Liver (tissue), 9 donors: ENCODE data around the gene BRF1. TPM values are rescaled to one million over a fixed set of nuclear protein-coding genes. Genes with fewer than 3 reads are reported as not detected.

ENCODE experiments used
- DNase-seq: peaks from one replicate; pipeline ENCODE4 v3.0.0-alpha.2; 2017; ENCODE audit warnings: low spot score
- H3K27ac ChIP-seq, 2 donors: one replicate each; pipeline ENCODE4 v1.7.0; 2013; ENCODE audit warnings: inconsistent platforms in 2 of 2, low read length in 2 of 2, control low read depth in 1 of 2, low read depth in 1 of 2, mild to moderate bottlenecking in 1 of 2
- H3K27me3 ChIP-seq, 4 donors: one replicate each; pipeline versions ENCODE4 v1.6.1 to v1.7.0; 2013; ENCODE audit warnings: low read length in 3 of 4, inconsistent platforms in 1 of 4, mild to moderate bottlenecking in 1 of 4, moderate library complexity in 1 of 4; ENCODE audit not compliant: control insufficient read depth in 4 of 4, insufficient read depth in 4 of 4
- H3K36me3 ChIP-seq, 4 donors: one replicate each; pipeline versions ENCODE4 v1.6.1 to v1.7.0; 2013; ENCODE audit warnings: low read length in 3 of 4, mild to moderate bottlenecking in 3 of 4, low read depth in 1 of 4, moderate library complexity in 1 of 4; ENCODE audit not compliant: control insufficient read depth in 4 of 4, insufficient read depth in 3 of 4
- H3K4me1 ChIP-seq, 4 donors: one replicate each; pipeline versions ENCODE4 v1.6.1 to v1.7.0; 2013; ENCODE audit warnings: low read length in 3 of 4, mild to moderate bottlenecking in 3 of 4, moderate library complexity in 1 of 4; ENCODE audit not compliant: control insufficient read depth in 4 of 4, insufficient read depth in 4 of 4
- H3K4me3 ChIP-seq, 3 donors: one replicate each; pipeline versions ENCODE4 v1.6.1 to v1.7.0; 2013; ENCODE audit warnings: low read length in 3 of 3, control low read depth in 1 of 3, low read depth in 1 of 3, mild to moderate bottlenecking in 1 of 3
- H3K9ac ChIP-seq, 2 donors: one replicate each; pipeline ENCODE4 v1.7.0; 2013; ENCODE audit warnings: low read length in 2 of 2, mild to moderate bottlenecking in 2 of 2, moderate library complexity in 2 of 2, control low read depth in 1 of 2, low read depth in 1 of 2
- H3K9me3 ChIP-seq, 4 donors: one replicate each; pipeline versions ENCODE4 v1.6.1 to v1.7.0; 2013; ENCODE audit warnings: low read length in 3 of 4; ENCODE audit not compliant: control insufficient read depth in 4 of 4
- FOXA1 ChIP-seq: IDR thresholded peaks from 2 replicates; pipeline ENCODE4 v1.6.1; 2016; ENCODE audit warnings: antibody characterized with exemption
- FOXA2 ChIP-seq: IDR thresholded peaks from 2 replicates; pipeline ENCODE4 v1.6.1; 2016; ENCODE audit warnings: antibody characterized with exemption
- GABPA ChIP-seq, 2 donors: IDR thresholded peaks in 1 of 2; conservative IDR thresholded peaks in 1 of 2; 2 replicates each; pipeline ENCODE4 v1.6.1; 2016; ENCODE audit warnings: antibody characterized with exemption in 2 of 2, mild to moderate bottlenecking in 1 of 2, moderate library complexity in 1 of 2
- HNF4A ChIP-seq, 2 donors: conservative IDR thresholded peaks; 2 replicates each; pipeline ENCODE4 v1.6.1; 2016; ENCODE audit warnings: antibody characterized with exemption in 2 of 2, mild to moderate bottlenecking in 2 of 2
- HNF4G ChIP-seq: IDR thresholded peaks from 2 replicates; pipeline ENCODE4 v1.6.1; 2016; ENCODE audit warnings: antibody characterized with exemption
- JUND ChIP-seq, 2 donors: IDR thresholded peaks; 2 replicates each; pipeline ENCODE4 v1.6.1; 2016; ENCODE audit warnings: antibody characterized with exemption in 2 of 2
- NR2F2 ChIP-seq: IDR thresholded peaks from 2 replicates; pipeline ENCODE4 v1.6.1; 2016; ENCODE audit warnings: antibody characterized with exemption
- RAD21 ChIP-seq, 2 donors: IDR thresholded peaks; 2 replicates each; pipeline ENCODE4 v1.6.1; 2016; ENCODE audit warnings: antibody characterized with exemption in 2 of 2, mild to moderate bottlenecking in 2 of 2
- RXRA ChIP-seq, 2 donors: IDR thresholded peaks; 2 replicates each; pipeline ENCODE4 v1.6.1; 2017 to 2018; ENCODE audit warnings: antibody characterized with exemption in 2 of 2, mild to moderate bottlenecking in 1 of 2
- SP1 ChIP-seq: IDR thresholded peaks from 2 replicates; pipeline ENCODE4 v1.6.1; 2018; ENCODE audit warnings: antibody characterized with exemption, mild to moderate bottlenecking
- TAF1 ChIP-seq: conservative IDR thresholded peaks from 2 replicates; pipeline ENCODE4 v1.6.1; 2016; ENCODE audit warnings: antibody characterized with exemption, mild to moderate bottlenecking
- YY1 ChIP-seq: IDR thresholded peaks from 2 replicates; pipeline ENCODE4 v1.6.1; 2016; ENCODE audit warnings: antibody characterized with exemption, mild to moderate bottlenecking
- WGBS: extraction: QIAGEN DNeasy Blood & Tissue Kit; methylation state at CpG from one replicate; pipeline ENCODE4 v1.1.7; 2013; 5-methylcytosine and 5-hydroxymethylcytosine counted together
- polyA plus RNA-seq, 2 donors: library from polyadenylated mRNA; stranded (reverse) in 1 of 2; unstranded in 1 of 2; fragments of 200-250 nt in 1 of 2; fragments of >200 nt in 1 of 2; fragmentation: Nextera tagmentation in 1 of 2; extraction: Ambion mirVana in 1 of 2; gene quantifications; one replicate each; pipeline versions ENCODE4 v1.2.1 to v1.2.3, GENCODE V29; 2013 to 2015
- total RNA-seq, 2 donors: library from RNA; depleted of rRNA; stranded (reverse); fragments of >200 nt; gene quantifications; one replicate each; pipeline ENCODE4 v1.2.3, GENCODE V29; 2014
- TF ChIP-seq, protein P1 (sequence below): IDR thresholded peaks from 2 replicates; pipeline ENCODE4 v1.6.1; 2016; ENCODE audit warnings: antibody characterized with exemption
- TF ChIP-seq, protein P2 (sequence below): IDR thresholded peaks from 2 replicates; pipeline ENCODE4 v1.6.1; 2016; ENCODE audit warnings: antibody characterized with exemption, mild to moderate bottlenecking
- TF ChIP-seq, protein P3 (sequence below): fragments of 150-350 bp; IDR thresholded peaks from 2 replicates; pipeline ENCODE4 v1.5.1; 2017; ENCODE audit warnings: improper control_type of control experiment, low read depth, low read length; ENCODE audit not compliant: missing input control
- TF ChIP-seq, protein P4 (sequence below): IDR thresholded peaks from 2 replicates; pipeline ENCODE4 v1.6.1; 2016; ENCODE audit warnings: antibody characterized with exemption
- donor health status: healthy.
- donor health status: healthy.
- donor health status: healthy.
- donor health status: healthy.
- donor health status: healthy.

BRF1 gene
- total and polyA plus RNA-seq, 4 donors = 4.6 to 24.1 (median 10.6) TPM

DNA sequence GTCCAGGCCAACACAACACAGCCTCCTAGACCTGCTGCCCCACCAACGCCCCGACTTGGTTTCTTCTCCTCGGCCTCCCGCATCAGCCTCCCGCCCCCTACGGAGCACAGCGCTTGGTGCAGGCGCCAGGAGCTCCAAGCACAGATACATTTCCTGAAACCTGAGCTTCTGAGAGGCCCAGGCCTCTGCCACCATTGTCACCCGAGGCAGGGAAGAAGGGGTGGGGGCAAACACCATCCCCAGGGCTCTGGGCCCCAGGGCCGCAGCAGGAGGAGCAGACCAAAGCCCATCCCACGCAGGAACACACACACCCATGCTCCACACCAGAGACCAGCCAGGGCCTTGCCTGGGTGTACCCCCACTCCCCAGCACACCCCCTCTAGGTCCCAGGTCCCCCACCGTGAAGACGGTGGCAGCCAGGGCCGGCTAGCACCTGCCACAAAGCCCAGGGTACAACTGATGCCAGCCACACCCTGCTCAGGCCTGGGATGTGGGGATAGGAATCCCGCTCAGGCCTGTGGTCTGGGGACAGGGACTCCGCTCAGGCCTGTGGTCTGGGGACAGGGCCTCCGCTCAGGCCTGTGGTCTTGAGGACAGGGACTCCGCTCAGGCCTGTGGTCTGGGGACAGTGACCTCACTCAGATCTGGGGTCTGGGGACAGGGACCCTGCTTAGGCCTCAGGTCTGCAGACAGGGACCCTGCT, 137.6 kb downstream of the BRF1 start:
- Histone ChIP-seq H3K9ac (no peak overlapping the region), H3K27me3 (no peaks in the 10 kb centered on the region), H3K4me1 (peaks cover 0 to 12% (median 8%) of the 10 kb centered on the region in 4 donors), H3K4me3 (no peak overlapping the region), H3K27ac (no peak overlapping the region), H3K9me3 (no peaks in the 10 kb centered on the region), H3K36me3 (no peaks in the 10 kb centered on the region)
- no peak for DNase-seq
- 90% methylated on average over 18 of the region's 18 CpGs for WGBS
- TF ChIP-seq, protein P1, sequence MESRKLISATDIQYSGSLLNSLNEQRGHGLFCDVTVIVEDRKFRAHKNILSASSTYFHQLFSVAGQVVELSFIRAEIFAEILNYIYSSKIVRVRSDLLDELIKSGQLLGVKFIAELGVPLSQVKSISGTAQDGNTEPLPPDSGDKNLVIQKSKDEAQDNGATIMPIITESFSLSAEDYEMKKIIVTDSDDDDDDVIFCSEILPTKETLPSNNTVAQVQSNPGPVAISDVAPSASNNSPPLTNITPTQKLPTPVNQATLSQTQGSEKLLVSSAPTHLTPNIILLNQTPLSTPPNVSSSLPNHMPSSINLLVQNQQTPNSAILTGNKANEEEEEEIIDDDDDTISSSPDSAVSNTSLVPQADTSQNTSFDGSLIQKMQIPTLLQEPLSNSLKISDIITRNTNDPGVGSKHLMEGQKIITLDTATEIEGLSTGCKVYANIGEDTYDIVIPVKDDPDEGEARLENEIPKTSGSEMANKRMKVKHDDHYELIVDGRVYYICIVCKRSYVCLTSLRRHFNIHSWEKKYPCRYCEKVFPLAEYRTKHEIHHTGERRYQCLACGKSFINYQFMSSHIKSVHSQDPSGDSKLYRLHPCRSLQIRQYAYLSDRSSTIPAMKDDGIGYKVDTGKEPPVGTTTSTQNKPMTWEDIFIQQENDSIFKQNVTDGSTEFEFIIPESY = no peak
- TF ChIP-seq SP1 (no peak), FOXA1 (no peak), HNF4A (conservative IDR thresholded peaks at IDR 0.05) (no peak), FOXA2 (no peak), HNF4G (no peak), TAF1 (no peak)
- TF ChIP-seq, protein P2, sequence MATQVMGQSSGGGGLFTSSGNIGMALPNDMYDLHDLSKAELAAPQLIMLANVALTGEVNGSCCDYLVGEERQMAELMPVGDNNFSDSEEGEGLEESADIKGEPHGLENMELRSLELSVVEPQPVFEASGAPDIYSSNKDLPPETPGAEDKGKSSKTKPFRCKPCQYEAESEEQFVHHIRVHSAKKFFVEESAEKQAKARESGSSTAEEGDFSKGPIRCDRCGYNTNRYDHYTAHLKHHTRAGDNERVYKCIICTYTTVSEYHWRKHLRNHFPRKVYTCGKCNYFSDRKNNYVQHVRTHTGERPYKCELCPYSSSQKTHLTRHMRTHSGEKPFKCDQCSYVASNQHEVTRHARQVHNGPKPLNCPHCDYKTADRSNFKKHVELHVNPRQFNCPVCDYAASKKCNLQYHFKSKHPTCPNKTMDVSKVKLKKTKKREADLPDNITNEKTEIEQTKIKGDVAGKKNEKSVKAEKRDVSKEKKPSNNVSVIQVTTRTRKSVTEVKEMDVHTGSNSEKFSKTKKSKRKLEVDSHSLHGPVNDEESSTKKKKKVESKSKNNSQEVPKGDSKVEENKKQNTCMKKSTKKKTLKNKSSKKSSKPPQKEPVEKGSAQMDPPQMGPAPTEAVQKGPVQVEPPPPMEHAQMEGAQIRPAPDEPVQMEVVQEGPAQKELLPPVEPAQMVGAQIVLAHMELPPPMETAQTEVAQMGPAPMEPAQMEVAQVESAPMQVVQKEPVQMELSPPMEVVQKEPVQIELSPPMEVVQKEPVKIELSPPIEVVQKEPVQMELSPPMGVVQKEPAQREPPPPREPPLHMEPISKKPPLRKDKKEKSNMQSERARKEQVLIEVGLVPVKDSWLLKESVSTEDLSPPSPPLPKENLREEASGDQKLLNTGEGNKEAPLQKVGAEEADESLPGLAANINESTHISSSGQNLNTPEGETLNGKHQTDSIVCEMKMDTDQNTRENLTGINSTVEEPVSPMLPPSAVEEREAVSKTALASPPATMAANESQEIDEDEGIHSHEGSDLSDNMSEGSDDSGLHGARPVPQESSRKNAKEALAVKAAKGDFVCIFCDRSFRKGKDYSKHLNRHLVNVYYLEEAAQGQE = no peak
- TF ChIP-seq, protein P3, sequence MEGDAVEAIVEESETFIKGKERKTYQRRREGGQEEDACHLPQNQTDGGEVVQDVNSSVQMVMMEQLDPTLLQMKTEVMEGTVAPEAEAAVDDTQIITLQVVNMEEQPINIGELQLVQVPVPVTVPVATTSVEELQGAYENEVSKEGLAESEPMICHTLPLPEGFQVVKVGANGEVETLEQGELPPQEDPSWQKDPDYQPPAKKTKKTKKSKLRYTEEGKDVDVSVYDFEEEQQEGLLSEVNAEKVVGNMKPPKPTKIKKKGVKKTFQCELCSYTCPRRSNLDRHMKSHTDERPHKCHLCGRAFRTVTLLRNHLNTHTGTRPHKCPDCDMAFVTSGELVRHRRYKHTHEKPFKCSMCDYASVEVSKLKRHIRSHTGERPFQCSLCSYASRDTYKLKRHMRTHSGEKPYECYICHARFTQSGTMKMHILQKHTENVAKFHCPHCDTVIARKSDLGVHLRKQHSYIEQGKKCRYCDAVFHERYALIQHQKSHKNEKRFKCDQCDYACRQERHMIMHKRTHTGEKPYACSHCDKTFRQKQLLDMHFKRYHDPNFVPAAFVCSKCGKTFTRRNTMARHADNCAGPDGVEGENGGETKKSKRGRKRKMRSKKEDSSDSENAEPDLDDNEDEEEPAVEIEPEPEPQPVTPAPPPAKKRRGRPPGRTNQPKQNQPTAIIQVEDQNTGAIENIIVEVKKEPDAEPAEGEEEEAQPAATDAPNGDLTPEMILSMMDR = no peak
- TF ChIP-seq, protein P4, sequence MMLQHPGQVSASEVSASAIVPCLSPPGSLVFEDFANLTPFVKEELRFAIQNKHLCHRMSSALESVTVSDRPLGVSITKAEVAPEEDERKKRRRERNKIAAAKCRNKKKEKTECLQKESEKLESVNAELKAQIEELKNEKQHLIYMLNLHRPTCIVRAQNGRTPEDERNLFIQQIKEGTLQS = no peak

DNA sequence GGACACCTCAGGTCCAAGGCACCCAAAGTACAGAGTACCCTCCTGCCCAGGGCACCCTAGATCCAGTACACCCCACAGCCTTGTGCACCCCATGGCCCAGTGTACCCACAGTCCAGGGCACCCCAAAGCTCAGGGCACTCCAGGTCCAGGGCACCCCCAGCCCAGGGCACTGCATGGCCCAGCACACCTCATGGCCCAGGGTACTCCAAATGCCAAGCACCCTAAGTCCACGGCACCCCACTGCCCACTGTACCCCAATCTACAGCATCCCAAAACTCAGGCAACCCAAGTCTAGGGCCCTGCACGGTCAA, 138.2 kb downstream of the BRF1 start:
- Histone ChIP-seq H3K27ac (no peak overlapping the region), H3K27me3 (no peaks in the 10 kb centered on the region), H3K9ac (no peak overlapping the region), H3K4me1 (peaks cover 0 to 8% (median 5%) of the 10 kb centered on the region in 4 donors), H3K4me3 (no peak overlapping the region), H3K36me3 (no peaks in the 10 kb centered on the region), H3K9me3 (no peaks in the 10 kb centered on the region)
- DNase-seq = no peak
- WGBS = 95% methylated on average over 2 of the region's 2 CpGs
- TF ChIP-seq YY1 = no peak
- TF ChIP-seq, protein P1 = no peak
- TF ChIP-seq, protein P4 = no peak
- TF ChIP-seq NR2F2 = no peak
- no peak for TF ChIP-seq FOXA2
- no peak for TF ChIP-seq JUND (IDR thresholded peaks at IDR 0.05)
- no peak for TF ChIP-seq RXRA (IDR thresholded peaks at IDR 0.05)
- no peak for TF ChIP-seq FOXA1
- no peak for TF ChIP-seq HNF4A (conservative IDR thresholded peaks at IDR 0.05)
- no peak for TF ChIP-seq RAD21 (IDR thresholded peaks at IDR 0.05)
- TF ChIP-seq, protein P3 = no peak
- no peak for TF ChIP-seq GABPA (IDR thresholded peaks at IDR 0.05 in 1 of 2, conservative IDR thresholded peaks at IDR 0.05 in 1 of 2)
